ENCODE measurements around the gene FAM13A.

DNA sequence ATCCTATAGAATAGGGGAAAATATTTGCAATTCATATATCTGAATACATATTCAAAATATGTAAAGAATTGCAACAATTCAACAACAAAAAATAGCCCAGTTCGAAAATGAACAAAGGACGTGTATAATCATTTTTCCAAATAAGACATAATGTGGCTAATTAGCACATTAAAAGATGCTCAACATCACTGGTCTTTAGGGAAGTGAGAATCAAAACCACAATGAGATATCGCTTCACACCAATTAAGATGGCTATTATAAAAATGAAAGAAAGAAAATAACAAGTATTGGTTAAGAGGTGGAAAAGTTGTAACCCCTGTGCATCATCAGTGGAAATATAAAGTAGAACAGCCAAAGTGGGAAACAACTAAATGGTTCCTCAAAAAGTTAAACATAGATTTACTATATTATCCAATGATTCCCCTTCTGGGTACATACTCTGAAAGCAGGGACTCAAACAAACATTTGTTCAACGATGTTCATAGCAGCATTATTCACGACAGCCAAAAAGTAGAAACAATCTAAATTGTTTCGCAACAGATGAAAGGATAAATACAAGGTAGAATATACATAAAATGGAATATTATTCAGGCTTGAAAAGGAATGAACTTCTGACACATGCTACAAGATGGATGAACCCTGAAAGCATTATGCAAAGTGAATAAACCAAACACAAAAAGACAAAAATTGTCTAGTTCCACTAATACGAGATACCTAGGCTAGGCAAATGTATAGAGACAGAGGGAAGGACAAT, 12.7 kb downstream of the FAM13A start:
- no peak for TF ChIP-seq POLR2A (IDR thresholded peaks at IDR 0.05; ENCODE audit: low read depth, low read length)
- no peak for TF ChIP-seq POLR2AphosphoS5 (IDR thresholded peaks at IDR 0.05; ENCODE audit: low read depth, low read length)
- TF ChIP-seq TAF1 (IDR thresholded peaks at IDR 0.05; ENCODE audit: low read depth, low read length), result no peak

All from GM12891 (cell line).